Erythroblast (primary cell): ENCODE measurements around the gene SSRP1.

Experiments
- GATA1 ChIP-seq: IDR thresholded peaks from 2 replicates; pipeline ENCODE4 v1.6.1; 2011; ENCODE audit warnings: low read depth, mild to moderate bottlenecking, control low read depth, low read length, moderate library complexity
- POLR2A ChIP-seq: IDR thresholded peaks from 2 replicates; pipeline ENCODE4 v1.6.1; 2011; ENCODE audit warnings: mild to moderate bottlenecking, low read length

DNA sequence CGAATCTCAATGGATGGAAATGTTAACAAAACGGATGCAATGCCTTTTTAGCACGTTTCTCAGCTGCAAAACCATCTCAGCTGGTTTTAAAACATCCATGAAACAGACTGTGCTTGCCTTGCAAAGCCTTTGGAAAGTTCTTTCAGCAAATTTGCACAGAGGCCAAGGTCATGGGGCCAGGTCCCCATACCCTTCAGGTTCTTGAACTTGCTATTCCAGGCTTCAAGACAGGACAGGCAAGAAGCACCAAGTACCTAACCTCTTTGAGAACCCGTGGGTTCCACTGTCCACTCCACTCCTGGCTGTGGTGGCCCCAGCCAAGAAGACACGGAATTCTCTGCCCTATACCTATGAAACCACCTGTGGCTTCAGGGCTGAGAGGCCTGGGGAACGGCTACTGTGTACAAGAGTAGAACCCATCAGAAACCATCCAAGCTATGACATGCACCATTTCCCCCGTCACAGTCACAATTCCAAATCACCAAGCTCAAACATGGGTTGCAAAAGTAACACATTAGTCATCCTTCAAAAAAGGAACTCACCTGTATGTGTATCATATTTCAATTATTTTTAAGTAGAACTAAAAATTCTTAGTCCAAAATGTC is 27.9 kb downstream of the SSRP1 start:
- TF ChIP-seq POLR2A, result no peak
- TF ChIP-seq GATA1, result no peak
